ENCODE data around the gene CAPN15.
"Not testable (repeated sequence)": the region's sequence is repeated elsewhere in the genome, so short reads cannot be mapped to it uniquely, and the experiment has no call there.

CAPN15 gene

DNA sequence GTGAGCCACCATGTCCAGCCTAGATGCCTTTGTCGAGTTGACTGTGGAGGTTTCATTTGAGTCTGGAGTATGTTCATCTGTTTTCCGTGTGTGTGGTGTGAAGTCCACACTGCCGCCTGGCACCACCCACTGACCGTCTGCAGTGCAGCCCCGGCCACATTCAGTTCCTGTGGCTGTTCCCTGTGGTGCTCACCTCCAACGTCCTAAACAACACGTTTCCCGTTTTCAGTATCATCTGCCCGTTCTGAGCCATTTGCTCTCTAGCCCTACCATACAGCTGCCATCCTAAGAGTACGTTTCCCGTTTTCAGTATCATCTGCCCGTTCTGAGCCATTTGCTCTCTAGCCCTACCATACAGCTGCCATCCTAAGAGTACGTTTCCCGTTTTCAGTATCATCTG, 20.0 kb upstream of the CAPN15 start:
- not testable (repeated sequence) for DNase-seq (ENCODE audit: low read depth)

DNA sequence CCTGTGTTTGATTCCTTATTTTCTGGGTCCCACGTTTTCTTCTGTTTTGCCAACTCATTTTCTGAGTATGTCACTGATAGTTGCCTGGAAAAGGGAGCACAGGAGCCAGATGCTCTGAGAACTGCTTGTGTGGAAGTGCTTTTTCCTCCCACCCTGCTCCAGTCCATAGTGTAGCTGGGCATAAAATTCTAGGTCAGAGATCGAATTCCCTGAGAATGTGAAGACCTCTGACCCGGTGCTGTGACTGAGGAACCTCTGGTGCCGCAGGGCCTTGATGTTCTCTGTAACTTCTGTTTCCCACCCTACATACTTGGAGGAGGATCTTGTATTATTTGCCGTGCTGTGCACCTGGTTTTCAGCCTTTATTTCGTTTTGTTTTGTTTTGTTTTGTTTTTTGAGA, 19.5 kb upstream of the CAPN15 start:
- no peak for DNase-seq (ENCODE audit: low read depth)

DNA sequence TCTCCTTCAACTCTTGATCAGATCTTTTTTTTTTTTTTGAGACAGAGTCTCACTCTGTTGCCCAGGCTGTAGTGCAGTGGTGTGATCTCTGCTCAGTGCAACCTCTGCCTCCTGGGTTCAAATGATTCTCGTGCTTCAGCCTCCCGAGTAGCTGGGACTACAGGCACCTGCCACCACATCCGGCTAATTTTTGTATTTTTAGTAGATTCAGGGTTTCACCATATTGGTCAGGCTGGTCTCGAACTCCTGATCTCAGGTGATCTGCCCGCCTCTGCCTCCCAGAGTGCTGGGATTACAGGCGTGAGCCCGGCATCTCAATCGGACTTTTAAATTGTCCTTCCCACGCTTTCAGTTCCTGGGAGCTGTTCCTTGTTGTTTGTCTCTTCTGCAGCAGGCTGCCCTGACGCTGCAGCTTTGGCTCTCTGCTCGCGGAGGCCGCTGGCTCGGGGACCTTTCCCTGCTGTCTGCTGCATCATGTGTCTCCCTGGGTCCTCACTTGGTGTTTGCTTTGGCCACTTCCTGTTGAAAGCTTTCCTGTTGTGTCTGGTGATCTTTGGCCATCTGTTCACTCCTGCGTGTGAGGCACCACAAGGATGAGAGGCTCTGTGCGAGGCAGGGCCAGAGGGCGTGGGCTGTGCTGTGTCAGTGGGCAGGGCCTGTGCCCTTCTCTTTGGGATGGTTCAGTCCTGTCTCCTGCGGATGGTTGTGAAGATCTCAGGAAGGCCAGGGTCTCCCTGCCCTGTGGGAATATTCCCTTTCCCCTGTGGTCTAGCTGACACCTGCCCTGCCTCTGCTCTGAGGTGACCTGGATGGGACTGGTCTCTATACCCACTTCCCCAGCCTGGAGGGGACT, 18.4 kb upstream of the CAPN15 start:
- DNase-seq (ENCODE audit: low read depth): no peak

DNA sequence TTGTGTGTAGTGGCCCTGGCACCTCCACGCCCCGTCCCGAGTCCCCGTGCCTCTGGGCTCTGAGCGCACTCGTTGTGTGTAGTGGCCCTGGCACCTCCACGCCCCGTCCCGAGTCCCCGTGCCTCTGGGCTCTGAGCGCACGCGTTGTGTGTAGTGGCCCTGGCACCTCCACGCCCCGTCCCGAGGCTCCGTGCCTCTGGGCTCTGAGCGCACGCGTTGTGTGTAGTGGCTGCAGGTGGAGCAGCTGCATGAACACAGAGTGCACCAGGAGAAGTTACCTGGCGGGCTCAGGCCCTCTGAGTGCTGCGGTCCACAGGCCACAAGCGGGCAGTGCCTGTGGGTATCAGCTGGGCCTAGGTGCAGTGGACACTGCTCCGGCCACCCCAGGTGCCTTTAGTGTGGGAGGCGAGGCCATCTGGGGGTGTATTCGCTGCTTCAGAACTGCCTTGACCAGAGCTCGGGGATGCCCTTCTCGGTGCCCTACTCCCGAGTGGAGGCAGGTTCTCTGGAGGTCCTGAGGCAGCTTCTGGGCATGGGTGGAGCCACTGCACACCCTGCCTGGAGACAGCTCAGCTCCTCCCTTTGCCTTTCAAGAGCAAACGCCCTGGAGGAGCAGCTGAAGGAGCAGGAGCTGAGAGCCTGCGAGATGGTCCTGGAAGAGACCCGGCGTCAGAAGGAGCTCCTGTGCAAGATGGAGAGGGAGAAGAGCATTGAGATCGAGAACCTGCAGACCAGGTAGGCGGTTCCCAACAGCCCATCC, 17.3 kb upstream of the CAPN15 start:
- DNase-seq (ENCODE audit: low read depth): no peak

DNA sequence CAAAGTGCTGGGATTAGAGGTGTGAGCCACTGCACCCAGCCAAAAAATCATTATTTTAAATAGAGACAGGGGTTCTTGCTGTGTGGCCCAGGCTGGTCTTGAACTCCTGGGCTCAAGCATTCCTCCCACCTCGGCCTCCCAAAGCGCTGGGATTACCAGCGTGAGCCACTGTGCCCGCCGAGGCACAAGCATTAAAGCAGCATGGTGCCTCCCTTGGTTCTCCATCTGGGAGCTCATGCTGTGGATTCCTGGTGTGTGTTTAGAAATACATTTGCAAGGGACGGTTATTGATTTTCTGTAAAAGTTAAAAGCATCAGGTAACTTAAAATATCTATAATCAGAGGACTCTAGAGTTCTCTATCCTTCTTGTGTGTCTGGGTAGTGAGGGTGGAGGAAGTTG, 14.7 kb upstream of the CAPN15 start:
- DNase-seq (ENCODE audit: low read depth): no peak

DNA sequence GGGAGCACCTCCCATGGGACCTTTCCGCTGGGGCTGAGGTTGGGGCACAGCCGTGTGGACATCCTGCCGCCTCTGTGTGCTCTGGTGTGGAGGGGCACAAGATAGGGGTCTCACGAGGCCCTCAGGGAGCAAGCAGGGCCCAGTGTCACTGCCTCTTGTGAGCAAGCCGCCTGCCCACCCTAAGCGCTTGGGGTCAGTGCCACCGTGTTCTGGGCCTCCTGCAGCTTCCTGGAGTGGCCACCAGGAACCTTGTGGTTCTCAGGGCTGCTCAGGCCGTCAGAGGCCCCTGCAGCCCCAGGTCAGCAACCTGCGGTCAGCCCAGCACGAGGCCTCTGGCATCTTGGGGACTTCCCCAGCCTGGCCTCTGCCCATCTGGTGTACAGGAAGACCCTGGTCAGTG, 13.6 kb upstream of the CAPN15 start:
- no peak for DNase-seq (ENCODE audit: low read depth)

DNA sequence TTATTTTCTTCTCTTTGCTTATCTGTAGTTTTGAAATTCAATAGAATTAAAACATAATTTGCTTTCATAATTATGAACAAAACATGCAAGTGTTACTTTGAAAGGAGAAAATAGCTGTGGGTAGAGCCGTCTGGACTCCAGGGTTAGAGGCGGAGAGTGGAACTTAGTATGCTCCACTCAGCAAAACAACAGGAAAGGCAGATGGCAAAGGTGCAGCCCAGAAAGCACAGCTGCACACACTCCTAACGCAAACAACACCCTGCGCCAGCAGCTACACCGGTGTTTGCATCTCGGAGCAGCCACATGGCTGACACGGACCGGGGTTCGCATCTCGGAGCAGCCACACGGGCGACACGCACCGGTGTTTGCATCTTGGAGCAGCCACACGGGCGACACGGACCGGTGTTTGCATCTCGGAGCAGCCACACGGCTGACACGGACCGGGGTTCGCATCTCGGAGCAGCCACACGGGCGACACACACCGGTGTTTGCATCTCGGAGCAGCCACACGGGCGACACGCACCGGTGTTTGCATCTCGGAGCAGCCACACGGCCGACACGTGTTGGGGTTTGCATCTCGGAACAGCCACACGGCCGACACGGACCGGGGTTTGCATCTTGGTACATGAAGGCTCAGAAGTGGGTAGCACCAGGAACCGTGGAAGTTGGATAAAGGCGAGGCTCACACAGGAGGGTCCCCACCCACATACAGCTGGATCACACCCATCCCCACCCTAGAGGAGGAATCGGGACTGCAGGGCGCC, 12.2 kb upstream of the CAPN15 start:
- no peak for DNase-seq (ENCODE audit: low read depth)

DNA sequence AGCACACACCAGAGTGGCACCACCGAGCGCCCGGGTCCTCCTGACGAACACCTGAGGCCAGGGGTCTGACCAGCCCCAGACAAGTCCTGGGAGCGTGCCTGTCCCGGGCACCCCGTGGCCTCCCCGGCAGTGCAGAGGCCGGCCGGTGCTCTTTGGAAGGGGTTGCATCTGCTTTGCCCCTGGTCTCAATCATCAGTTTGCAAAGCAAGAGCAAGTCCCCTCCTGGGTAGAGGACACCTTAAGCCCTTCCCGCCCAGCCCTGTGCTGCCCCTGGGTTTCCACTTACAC, 11.6 kb upstream of the CAPN15 start:
- DNase-seq (ENCODE audit: low read depth): no peak

DNA sequence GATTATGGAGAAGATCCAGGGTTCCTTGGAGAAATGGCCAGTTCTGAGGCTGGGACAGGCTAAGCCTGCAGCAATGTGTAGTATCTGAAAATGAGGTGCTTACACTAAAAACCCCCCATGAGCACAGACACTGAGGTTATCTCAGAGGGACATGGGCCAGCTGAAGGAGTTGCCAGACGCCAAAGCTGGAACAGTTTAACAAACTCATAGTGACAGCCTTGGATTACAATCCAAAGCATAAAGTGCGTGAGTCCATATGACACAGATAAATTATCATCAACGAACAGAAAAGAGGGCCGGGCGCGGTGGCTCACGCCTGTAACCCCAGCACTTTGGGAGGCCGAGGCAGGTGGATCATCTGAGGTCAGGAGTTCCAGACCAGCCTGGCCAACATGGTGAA, 11.2 kb upstream of the CAPN15 start:
- no peak for DNase-seq (ENCODE audit: low read depth)

DNA sequence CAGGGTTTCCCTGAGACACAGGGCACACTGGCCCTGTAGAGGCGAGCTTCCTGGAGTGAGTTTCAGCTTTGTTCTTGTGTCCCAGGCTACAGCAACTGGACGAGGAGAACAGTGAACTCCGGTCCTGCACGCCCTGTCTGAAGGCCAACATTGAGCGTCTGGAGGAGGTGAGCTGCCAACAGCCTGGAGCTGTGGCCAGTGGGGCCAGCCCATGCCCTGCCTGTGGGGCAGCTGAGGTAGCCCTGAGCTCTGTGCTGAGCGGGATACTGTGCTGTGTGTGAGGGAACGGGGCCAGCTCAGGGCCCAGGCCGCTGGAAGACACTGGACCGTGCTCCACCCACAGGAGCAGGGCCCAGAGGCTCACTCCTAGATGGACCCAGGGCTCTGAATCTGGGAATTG, 8.7 kb upstream of the CAPN15 start:
- no peak for DNase-seq (ENCODE audit: low read depth)

DNA sequence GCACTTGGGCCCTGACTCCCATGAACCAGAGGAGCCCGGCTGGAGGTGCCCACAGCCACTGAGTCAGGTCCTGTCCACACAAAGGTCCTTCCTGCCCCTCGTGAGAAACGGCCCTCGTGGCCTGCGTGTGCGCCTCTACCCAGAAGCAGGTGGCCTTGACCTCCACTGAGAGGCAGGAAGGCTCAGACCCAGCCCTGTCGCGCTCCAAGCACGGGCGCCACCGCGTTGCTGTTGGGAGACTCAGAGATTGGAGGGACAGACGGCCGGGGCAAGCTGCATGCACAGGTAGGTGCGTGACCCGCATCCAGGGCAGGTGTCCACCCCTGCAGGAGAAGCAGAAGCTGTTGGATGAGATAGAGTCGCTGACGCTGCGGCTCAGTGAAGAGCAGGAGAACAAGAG, 8.1 kb upstream of the CAPN15 start:
- no peak for DNase-seq (ENCODE audit: low read depth)

DNA sequence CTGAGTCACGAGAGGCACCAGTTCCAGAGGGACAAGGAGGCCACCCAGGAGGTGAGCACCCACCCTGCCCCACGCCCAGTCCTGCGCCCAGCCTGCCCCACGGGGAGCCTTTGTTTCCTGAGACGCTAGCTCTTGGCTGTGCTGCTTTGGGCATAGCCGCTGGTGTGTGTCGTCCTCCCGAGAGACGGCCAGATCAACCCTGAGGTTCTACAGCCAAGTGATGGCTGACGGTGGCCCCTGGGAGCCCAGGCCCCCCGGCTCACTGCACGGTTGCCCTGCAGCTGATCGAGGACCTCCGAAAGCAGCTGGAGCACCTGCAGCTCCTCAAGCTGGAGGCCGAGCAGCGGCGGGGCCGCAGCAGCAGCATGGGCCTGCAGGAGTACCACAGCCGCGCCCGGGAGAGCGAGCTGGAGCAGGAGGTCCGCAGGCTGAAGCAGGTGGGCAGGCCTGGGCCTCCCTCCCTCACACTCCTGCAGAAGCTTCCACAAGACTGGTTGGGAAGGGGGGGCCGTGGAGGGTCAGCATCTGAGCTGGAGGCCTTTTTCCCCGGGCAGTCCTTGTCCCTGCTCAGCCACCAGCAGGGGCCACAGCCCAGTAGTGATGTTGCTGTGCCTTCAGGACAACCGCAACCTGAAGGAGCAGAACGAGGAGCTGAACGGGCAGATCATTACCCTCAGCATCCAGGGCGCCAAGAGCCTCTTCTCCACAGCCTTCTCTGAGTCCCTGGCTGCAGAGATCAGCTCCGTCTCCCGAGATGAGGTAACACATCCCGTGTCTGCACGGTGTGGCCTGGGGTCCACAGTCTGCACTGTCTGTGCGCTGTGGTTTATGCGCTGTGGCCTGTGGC, 7.4 kb upstream of the CAPN15 start:
- DNase-seq (ENCODE audit: low read depth): no peak

DNA sequence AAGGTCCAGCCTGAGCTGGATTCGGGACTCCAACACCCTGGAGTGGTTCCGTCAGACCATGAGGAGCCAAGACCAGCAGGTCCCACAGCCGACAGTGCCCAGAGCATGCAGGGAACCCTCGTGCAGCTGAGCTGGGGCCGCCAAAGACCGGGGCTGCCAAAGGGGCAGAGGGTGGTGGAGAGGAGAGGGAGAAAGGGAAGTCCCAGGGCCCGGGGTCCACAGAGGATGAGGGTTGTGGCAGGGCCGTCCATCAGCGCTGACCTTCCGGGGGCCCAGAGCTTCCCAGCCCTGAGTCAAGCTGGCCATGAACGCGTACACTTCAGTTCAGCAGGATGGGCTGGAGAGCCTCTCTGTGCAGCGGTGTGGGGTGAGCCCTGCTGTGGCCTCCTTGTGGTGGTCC, 6.7 kb upstream of the CAPN15 start:
- no peak for DNase-seq (ENCODE audit: low read depth)

DNA sequence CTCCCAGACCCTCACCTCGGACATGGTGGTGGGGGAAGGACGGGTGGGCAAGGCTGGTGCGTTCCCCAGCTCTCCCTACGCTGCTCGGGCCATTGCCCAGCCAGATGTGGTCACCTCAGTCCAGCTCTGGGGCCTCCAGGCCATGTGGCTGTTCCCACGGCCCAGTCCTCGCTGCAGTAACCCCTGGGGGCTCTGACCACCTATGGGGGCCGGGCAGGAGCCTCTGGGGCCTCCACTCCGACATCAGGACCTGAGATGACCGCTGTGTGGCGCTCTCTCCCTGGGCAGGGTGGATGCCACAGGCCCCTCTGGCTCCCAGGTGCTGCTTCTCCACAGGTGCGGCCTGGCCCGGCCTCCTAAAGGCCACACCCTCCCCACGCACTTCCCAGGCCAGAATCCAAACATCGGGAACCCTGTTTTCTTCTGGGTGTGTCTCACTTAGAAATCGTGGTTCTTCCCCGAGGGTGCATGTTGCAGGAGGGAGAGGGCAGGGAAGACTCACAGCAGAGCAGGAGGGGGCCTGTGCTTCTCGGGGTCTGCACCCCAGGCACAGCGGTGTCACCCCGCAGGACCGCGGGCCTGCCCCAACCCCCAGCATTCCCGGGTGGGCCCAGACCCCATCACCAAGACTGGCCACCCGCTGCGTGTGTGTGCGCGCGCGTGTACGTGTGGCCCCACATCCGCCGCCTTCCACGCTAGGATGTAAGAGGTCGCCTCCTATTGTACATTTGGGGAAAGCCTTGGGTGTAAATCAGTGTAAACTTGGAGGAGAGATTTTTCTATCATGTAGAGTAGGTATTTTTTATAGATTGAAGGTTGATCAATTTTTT, 5.9 kb upstream of the CAPN15 start:
- no peak for DNase-seq (ENCODE audit: low read depth)

DNA sequence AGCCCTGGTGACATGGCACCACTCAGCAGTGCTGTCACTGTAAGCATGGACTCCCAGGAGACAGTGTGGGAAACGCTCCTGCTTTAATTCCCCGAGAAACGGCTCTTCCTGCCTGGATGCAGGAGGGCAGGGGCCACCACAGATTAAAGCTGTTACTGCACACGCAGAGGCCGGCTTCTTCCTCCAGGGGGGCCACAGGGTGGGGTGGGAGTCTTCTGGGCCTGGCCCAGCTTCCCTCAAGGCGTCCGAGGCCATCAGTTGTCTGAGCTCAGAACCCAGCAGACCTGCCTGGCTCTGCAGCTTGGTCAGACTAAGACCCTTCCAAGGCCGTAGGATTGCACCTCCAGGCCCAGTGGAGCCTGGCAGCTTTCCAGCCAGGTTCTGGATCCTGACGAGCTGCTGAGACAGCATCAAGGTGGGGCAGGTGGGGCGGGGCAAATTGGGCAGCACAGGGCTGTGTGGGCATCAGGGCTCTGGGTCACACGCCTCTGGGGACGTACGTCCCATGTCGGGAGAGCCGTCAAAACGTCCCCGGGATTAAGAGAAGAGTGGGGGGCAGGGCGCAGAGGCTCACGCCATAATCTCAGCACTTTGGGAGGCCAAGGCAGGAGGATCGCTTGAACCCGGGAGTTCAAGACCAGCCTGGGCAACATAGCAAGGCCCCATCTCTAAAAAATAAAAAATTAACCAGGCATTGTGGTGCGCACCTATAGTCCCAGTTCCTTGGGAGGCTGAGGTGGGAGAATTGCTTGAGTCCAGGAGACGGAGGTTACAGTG, 5.0 kb upstream of the CAPN15 start:
- DNase-seq (ENCODE audit: low read depth): no peak

DNA sequence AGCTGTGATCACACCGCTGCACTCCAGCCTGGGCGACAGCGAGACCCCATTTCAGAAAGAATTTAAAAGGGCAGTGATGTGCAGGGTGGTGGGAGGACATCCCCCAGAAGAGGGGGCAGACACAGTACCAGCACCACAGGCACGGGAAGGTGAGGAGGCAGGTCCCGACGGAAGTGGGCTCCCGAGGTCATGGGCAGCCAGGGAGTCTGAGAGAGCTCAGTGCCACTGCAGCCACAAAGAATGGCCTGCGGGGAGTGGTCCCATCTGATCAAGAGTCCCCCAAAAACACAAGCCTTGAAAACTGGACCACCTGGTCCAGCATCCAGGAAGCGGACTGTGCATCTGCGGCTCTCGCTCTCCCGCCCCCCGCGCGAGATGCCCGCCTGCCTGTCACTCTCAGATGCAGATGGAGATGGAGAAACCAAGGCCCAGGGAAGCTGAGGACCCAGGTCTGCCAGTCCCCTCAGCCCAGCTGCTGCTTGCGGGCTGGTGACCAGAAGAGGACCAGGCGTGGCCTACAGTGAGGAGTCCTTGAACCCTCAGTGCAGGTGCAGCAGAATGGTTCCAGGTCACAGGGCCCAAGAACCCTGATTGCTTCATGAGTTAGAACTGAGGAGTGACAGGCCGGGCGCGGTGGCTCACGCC, 4.3 kb upstream of the CAPN15 start:
- DNase-seq (ENCODE audit: low read depth): no peak

DNA sequence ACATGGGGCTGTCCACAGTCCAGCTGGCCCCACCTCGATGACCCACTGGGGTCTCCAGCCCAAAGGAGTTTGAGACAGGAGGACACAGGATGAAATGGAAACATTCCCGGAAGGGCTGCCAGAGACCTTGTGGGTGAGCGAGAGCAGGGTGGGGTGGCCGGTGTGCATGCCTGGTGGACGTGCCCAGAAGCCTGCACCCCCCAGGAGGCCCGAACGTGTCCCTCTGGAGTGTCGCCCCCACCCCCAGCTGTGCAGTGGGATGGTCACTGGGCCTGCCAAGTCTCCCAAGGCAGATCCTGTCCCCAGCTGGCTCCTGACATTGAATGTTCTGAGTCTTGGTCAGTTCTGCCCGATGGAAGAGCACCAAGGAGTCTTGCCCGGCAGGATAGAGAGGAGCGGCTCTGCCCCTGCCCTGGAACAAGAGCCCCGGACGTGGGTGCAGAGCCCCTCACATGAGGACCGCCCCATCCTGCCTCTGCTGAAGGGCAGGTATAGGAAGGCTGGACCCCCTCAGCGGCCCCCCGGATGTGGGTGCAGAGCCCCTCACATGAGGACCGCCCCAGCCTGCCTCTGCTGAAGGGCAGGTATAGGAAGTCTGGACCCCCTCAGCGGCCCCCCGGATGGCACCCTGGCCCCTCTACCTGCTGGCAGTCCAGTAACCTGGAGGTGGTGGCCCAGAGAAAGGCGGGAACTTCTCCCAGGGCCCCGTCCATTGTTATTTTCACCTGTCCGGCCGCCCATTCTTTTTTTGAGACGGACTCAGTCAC, 3.1 kb upstream of the CAPN15 start:
- DNase-seq (ENCODE audit: low read depth): no peak

DNA sequence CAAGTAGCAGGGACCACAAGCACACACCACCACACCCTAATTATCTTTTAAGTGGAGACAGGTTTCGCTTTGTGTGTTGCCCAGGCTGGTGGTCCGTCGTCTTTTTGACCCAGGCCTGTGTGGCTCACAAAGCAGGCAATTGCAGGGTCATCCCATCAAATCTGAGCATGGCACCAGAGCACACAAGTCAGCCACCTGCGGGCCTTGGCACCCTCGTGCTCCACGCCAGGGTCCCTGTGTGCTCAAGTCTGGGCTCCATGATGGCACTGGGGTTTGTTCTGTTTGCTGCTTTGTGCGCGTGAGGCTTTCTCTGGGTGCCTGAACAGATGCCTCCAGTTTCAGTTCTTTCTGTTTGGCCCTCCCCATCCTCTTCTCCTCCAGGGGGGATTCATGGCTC, 2.4 kb upstream of the CAPN15 start:
- no peak for DNase-seq (ENCODE audit: low read depth)

DNA sequence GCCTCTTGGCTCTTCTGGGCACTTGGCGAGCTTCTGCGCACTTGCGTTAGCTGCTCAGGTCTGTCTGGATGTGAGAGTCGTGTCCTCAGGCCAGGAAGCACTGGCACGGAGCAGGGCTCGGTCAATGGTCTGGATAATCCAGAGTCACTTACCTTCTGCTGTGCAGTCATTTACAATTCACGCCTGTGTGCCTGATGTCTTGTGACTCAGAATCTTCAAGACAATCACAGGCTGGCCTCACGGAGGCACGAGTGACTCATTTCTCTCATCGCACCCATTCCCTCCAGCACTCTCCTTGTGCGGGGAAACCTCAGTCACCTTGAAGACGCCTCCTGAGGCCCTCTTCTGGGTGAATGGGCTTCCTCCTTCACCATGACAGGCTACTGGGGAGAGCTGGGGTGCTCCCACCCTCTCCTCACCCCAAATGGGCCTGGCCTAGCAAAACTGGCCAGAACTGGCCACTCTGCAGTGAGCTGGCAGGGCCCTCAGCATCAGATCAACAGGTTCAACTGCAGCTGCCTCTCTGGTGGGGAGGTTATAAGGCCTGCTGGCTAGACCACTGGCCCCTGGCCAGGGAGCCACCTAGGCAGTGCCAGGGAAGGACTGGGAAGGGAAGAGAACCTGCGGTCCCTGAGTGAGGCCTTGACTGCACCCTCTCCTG, 1.9 kb upstream of the CAPN15 start:
- DNase-seq (ENCODE audit: low read depth): peak; percentile 77

Measured in HS-5 (cell line).